ENCODE measurements around the gene TRIM50.
"Not testable (repeated sequence)": the region's sequence is repeated elsewhere in the genome, so short reads cannot be mapped to it uniquely, and the experiment has no call there.

The TRIM50 gene

GRCh38 chr7:73350306-73351068, 22.6 kb upstream of the TRIM50 start:
- no peak for DNase-seq (ENCODE audit: low read depth in 2 of 2)

GRCh38 chr7:73349763-73350162, 21.9 kb upstream of the TRIM50 start:
- no peak for DNase-seq (ENCODE audit: low read depth in 2 of 2)

- no peak for DNase-seq (ENCODE audit: low read depth in 2 of 2)
These were observed 18.1 kb upstream of the TRIM50 start for GRCh38 chr7:73345951-73346350.

DNA sequence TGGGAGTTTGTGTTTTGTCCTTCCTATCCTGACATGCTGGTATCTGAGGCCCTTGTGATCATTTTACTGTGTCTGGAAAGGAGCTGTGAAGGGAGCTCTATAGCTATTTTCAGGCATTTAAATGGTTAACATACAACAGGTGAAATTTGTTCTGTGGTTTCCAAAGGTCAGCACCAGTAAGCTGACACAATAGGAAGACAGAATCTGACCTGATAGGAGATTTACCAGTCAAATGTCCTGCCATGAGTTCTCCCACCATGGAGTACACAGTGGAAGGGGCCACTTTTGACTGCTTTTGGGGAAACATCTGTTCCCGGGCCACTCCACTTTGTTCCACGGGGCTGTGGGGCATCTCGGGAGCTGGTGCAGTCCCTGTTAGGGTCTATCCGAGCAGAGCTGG, 17.7 kb upstream of the TRIM50 start:
- DNase-seq (ENCODE audit: low read depth in 2 of 2), result no peak

DNA sequence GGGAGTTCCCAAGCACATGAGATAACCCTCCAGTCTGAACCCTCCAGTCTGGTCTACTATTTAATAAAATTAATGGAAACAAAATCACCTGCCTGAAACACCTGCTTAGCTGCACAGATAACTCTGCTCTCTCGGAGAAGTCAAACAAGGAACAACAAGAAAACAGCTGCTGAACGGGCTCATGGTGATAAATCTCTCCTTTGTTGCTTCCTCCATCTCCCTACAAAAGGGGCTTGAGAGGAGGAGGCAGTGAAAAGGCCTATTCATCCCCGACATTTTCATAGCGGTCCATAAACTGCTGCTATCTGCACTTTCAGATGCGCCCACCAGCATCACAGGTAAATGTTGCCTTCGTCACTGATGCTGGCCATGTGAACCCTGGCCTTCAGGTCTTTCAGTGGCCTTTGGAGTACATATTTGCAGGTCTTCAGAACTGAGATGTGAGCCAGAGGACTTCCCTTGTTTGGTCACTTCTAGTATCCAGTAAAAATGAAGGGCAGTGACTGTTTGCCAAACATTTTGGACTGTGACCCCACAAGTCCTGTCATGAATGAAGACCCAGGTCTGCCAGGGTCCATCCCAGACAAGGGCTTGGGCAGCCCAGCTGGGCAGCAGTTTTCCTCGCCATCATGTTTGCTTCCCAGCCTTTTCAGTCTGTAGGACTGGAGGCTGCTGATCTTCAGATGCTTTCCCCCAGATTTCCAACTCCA, 15.9 kb upstream of the TRIM50 start:
- DNase-seq (ENCODE audit: low read depth in 2 of 2), result no peak

DNA sequence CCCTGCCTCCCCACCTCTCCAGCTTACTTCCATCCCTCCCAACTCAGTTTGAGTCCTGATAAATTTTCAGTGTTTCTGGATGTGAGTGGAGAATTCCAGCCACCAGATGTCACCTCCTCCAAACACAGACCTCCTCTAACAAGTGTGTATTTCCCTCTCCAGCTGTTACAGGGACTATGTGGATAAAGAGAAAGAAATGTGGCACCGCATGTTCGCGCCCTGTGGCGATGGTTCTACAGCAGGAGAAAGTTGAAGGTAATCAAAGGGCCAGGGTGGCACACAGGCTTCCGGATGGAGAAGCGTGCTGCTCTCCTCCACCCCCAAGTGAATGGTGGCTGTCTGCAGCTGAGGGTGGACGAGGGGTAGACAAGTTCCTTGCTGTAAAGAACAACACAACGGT, 14.8 kb upstream of the TRIM50 start:
- no peak for DNase-seq (ENCODE audit: low read depth in 2 of 2)

DNA sequence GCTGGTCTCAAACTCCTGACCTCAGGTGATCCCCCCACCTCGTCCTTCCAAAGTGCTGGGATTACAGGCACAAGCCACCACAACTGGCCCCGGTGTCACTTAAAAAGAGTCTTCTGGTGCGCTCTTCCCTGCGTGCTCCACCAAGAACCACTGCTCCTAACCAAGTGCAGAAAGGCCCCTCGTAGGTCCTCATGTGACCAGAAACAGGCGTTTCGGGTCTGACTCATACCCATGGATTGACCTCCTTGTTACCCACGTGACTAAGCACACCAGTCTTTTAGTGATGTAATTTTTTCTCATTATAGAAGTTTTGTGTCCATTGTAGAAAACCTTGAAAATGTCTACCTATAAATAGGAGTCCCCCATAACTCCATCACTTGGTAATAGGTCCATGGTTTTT, 14.0 kb upstream of the TRIM50 start:
- no peak for DNase-seq (ENCODE audit: low read depth in 2 of 2)

GRCh38 chr7:73340514-73340913, 12.6 kb upstream of the TRIM50 start:
- DNase-seq (ENCODE audit: low read depth in 2 of 2), result no peak

DNA sequence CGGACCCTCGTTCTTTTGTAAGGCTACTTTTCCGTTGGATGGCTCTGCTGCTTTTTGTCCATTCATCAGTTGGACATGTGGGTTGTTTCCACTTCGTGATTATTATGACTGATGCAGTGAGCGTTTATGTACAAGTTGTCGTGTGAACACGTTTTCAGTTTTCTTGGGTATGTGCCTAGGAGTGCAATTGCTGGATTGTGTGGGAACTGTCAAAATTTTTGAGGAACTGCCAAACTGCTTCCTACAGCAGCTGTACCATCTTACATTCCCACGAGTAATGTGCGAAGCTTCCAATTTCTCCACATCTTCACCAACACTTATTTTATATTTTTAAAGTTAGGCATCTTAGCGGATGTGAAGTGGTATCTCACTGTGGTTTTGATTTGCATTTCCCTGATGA, 10.4 kb upstream of the TRIM50 start:
- no peak for DNase-seq (ENCODE audit: low read depth in 2 of 2)

- no peak for DNase-seq (ENCODE audit: low read depth in 2 of 2)
These were observed 4.6 kb upstream of the TRIM50 start for GRCh38 chr7:73332447-73332846.

DNA sequence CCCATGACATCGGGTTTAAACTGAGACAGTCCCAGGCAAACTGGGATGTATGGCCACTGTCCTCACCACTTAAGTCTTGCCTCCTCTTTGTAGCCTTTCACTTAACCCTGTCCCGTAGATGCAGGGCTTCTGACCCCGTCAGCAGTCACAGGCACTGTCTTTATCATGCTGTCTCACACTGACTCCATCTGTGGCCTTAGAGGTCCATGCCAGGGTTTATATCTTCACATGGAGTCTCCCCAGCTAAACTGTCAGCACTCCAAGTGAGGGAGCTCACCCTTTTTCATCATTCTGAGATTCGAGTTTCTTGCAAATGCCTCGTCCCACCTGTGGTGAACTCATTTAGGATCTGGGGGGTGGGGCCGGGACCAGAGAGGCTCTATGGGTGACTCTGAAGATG, 2.9 kb upstream of the TRIM50 start:
- DNase-seq (ENCODE audit: low read depth in 2 of 2), result no peak

- no peak for DNase-seq (ENCODE audit: low read depth in 2 of 2)
These were observed 2.1 kb upstream of the TRIM50 start for GRCh38 chr7:73329861-73330581.

DNA sequence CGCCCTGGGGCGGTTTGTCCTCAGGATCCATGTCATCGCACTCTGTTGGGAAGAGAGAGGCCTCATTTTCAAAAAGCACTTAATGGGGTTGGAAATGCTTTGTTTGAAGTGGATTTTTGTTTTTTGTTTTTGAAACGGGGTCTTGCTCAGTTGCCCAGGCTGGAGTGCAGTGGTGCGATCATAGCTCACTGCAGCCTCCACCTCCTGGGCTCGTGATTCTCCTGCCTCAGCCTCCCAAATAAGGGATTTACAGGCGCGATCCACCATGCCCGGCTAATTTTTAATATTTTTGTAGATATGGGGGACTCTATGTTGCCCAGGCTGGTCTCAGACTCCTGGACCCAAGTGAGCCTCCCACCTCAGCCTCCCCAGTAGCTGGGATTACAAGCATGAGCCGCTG, 814 bp upstream of the TRIM50 start:
- no peak for DNase-seq (ENCODE audit: low read depth in 2 of 2)

DNA sequence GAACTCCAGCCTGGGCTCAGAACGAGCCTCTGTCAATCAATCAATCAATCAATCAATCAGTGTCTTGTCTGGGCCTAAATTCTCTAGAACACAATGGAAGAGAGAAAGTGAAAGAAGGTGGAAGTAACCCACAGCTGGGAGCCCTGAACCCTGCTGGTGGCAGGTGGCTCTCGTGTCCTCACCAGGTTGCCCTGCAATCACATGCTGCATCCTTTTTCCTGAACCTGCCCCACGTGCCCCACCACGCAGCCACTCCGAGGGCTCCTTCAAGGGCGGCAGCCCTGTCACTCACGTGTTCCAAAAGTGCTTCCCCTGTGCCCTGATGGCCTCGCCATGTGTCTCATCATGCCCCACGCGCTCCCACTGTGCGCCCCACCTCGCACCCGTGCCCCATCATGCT, 433 bp downstream of the TRIM50 start:
- not testable (repeated sequence) for DNase-seq (ENCODE audit: low read depth in 2 of 2)

GRCh38 chr7:73325424-73325823, 2.5 kb downstream of the TRIM50 start:
- DNase-seq (ENCODE audit: low read depth in 2 of 2), result not testable (repeated sequence)

- DNase-seq (ENCODE audit: low read depth in 2 of 2), result peak; percentile 15 to 48
These were observed 3.6 kb downstream of the TRIM50 start for GRCh38 chr7:73324081-73324845.

GRCh38 chr7:73323434-73324080, 4.3 kb downstream of the TRIM50 start:
- DNase-seq (ENCODE audit: low read depth in 2 of 2), result not testable (repeated sequence)

GRCh38 chr7:73320009-73320408, 7.9 kb downstream of the TRIM50 start:
- not testable (repeated sequence) for DNase-seq (ENCODE audit: low read depth in 2 of 2)

DNA sequence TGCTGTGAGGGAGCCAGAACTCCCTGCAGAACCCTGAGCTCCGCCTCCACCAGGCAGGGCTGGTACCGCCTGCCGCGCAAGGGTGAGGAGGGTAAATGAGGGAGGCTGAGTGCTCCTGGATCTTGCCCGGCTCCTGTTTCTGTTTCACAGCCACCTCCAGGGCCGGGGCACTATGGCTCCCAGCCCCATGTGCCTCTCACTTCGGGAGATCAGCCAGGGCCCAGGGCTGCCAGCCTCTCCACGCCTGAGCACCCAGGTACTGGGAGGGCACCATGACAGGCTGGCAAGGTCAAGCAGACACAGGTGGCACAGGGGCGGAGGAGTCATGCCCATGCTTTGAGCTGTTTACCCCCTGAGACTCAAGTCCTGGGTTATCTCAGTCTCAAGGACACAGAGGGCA, 8.3 kb downstream of the TRIM50 start:
- not testable (repeated sequence) for DNase-seq (ENCODE audit: low read depth in 2 of 2)

DNA sequence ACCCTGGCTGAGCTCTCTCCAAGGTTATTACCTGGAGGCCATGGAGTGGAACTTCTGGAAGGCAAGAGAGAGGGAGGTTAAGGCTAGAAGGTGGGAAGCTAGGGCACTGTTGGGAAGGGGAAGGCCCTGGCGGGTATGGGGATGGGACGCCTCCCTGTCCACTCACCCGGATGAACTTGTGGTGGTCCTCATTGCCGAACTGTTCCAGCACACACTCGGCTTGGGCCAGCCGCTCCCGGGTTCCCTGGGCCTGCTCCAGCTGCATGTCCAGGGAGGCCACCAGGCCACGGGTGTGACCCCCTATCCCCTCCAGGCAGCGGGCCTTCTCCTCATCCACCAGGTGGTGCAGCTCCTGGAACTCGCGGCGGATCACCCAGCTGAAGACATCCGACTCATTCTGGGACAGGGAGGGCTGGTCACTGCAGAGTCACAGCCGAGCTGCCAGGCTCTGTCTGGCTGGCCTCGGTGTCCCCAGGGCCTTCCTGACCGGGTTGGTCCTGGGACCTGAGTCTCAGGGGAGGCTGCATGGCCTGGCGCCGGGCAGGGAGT, 9.2 kb downstream of the TRIM50 start:
- DNase-seq (ENCODE audit: low read depth in 2 of 2), result not testable (repeated sequence)

DNA sequence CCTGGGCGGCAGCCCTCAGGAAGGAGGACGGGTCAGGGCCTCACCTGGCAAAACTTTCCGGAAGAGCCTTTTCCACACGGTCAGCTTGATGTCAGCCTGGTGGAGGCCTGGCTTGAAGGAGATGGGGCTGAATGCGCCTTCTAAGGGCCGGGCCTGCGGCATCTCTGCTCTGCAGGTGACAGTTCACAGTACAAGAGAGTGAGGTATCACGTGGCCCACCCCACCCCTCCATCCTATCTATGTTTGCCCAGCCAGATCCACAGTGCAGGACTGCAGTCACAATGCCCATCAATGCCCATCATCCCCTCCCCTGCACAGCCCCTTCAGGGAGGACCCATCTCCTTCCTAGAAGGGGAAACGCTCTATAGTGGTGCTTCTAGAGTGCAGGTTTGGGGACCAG, 11.4 kb downstream of the TRIM50 start:
- DNase-seq (ENCODE audit: low read depth in 2 of 2), result no peak
